GM12878 (cell line): ENCODE results near the gene HHAT. TPM values are rescaled to one million over a fixed set of nuclear protein-coding genes. Genes with fewer than 3 reads are reported as not detected.

Experiments used
- ATF7 ChIP-seq: fragments of 450-650 bp; IDR thresholded peaks from 2 replicates; pipeline ENCODE4 v1.6.1; 2016; ENCODE audit warnings: low read depth, mild to moderate bottlenecking
- BRCA1 ChIP-seq: IDR thresholded peaks from 2 replicates; pipeline ENCODE4 v1.6.1; 2011; ENCODE audit warnings: low read depth, low read length, improper control_type of control experiment
- CBX3 ChIP-seq: fragments of 200-600 bp; sonication (generic); IDR thresholded peaks from 2 replicates; pipeline ENCODE4 v1.6.1; 2016; ENCODE audit warnings: low read depth, borderline replicate concordance
- CREM ChIP-seq: IDR thresholded peaks from 2 replicates; pipeline ENCODE4 v1.6.1; 2014; ENCODE audit warnings: antibody characterized with exemption, low read depth
- HDAC2 ChIP-seq: fragments of 200-600 bp; sonication (generic); IDR thresholded peaks from 2 replicates; pipeline ENCODE4 v1.6.1; 2017
- IKZF1 ChIP-seq: fragments of 450-650 bp; conservative IDR thresholded peaks from 2 replicates; pipeline ENCODE4 v1.6.1; 2017; ENCODE audit warnings: antibody characterized with exemption, mild to moderate bottlenecking
- JUND ChIP-seq: IDR thresholded peaks from 2 replicates; pipeline ENCODE4 v1.6.1; 2012; ENCODE audit warnings: low read depth, mild to moderate bottlenecking, low read length, improper control_type of control experiment, moderate library complexity
- MXI1 ChIP-seq: fragments of 150-350 bp; IDR thresholded peaks from 2 replicates; pipeline ENCODE4 v1.6.1; 2011; ENCODE audit warnings: low read depth, mild to moderate bottlenecking, inconsistent platforms, low read length, improper control_type of control experiment
- MYB ChIP-seq: fragments of 150-350 bp; IDR thresholded peaks from 2 replicates; pipeline ENCODE4 v1.6.1; 2014; ENCODE audit warnings: mild to moderate bottlenecking, low read depth, low read length, borderline replicate concordance
- PAX5 ChIP-seq: IDR thresholded peaks from 2 replicates; pipeline ENCODE4 v1.6.1; 2011; ENCODE audit warnings: low read depth, low read length, borderline replicate concordance
- PAX8 ChIP-seq: fragments of 450-650 bp; IDR thresholded peaks from 2 replicates; pipeline ENCODE4 v1.6.1; 2017; ENCODE audit warnings: mild to moderate bottlenecking, moderate library complexity
- POLR2AphosphoS5 ChIP-seq: IDR thresholded peaks from 2 replicates; pipeline ENCODE4 v1.6.1; 2011; ENCODE audit warnings: mild to moderate bottlenecking, low read length, inconsistent platforms
- RAD21 ChIP-seq: IDR thresholded peaks from 2 replicates; pipeline ENCODE4 v1.6.1; 2011; ENCODE audit warnings: mild to moderate bottlenecking, low read depth, low read length, moderate library complexity; ENCODE audit not compliant: insufficient read depth
- STAT1 ChIP-seq: fragments of 450-650 bp; conservative IDR thresholded peaks from 2 replicates; pipeline ENCODE4 v1.6.1; 2014; ENCODE audit warnings: antibody characterized with exemption, mild to moderate bottlenecking
- SUPT20H ChIP-seq: IDR thresholded peaks from 2 replicates; pipeline ENCODE4 v1.6.1; 2011; ENCODE audit warnings: low read depth, mild to moderate bottlenecking, low read length, moderate library complexity, borderline replicate concordance; ENCODE audit not compliant: control insufficient read depth
- TARDBP ChIP-seq: IDR thresholded peaks from 2 replicates; pipeline ENCODE4 v1.6.1; 2016; ENCODE audit warnings: borderline replicate concordance
- USF1 ChIP-seq: IDR thresholded peaks from 2 replicates; pipeline ENCODE4 v1.6.1; 2011; ENCODE audit warnings: borderline replicate concordance, low read depth, mild to moderate bottlenecking, moderate library complexity, mixed read lengths, low read length; ENCODE audit not compliant: insufficient read depth; ENCODE audit errors: extremely low read length
- ZBTB11 ChIP-seq: fragments of 450-650 bp; formaldehyde crosslinking; IDR thresholded peaks from 2 replicates; pipeline ENCODE4 v1.5.0; 2022; ENCODE audit warnings: mild to moderate bottlenecking, missing genetic modification characterization
- ZBTB33 ChIP-seq: fragments of 450-650 bp; IDR thresholded peaks from 2 replicates; pipeline ENCODE4 v1.6.1; 2017; ENCODE audit warnings: mild to moderate bottlenecking
- ZNF217 ChIP-seq: fragments of 450-650 bp; IDR thresholded peaks from 2 replicates; pipeline ENCODE4 v1.6.1; 2017; ENCODE audit warnings: antibody characterized with exemption, mild to moderate bottlenecking
- ZNF592 ChIP-seq: fragments of 450-650 bp; IDR thresholded peaks from 2 replicates; pipeline ENCODE4 v1.6.1; 2017; ENCODE audit warnings: mild to moderate bottlenecking, moderate library complexity
- polyA plus RNA-seq, 11 experiments: library from polyadenylated mRNA; depleted of rRNA in 4 of 11; unstranded in 6 of 11; stranded (reverse) in 5 of 11; fragments of >200 nt; fragmentation: Nextera tagmentation in 4 of 11; fragmentation: Illumina TruSeq in 1 of 11; extraction: Ambion mirVana in 4 of 11; extraction: Trizol in 1 of 11; gene quantifications; 1 replicate in 1 of 11; 2 replicates in 10 of 11; pipeline versions ENCODE4 v1.2.1 to v1.2.3, GENCODE V29; 2011 to 2016; ENCODE audit warnings: inconsistent platforms in 2 of 11, missing spikeins in 2 of 11, low read depth in 1 of 11
- total RNA-seq, 4 experiments: library from RNA; depleted of rRNA in 3 of 4; stranded (reverse); fragments of >200 nt in 3 of 4; fragmentation: Illumina TruSeq in 1 of 4; extraction: Trizol in 1 of 4; gene quantifications; 2 replicates each; pipeline versions ENCODE4 v1.2.1 to v1.2.3, GENCODE V29; 2013 to 2021

Gene HHAT
- total and polyA plus RNA-seq, 10 of the 15 experiments (the other 5 are each of a cell fraction or from before 2014, with no cell fraction given), result 1.2 to 37.6 (median 2.6) TPM

GRCh38 chr1:210328746-210329503 is at the start of gene HHAT (continued):
- TF ChIP-seq ZBTB33 (no peak), CBX3 (no peak), TARDBP (no peak), STAT1 (no peak), PAX8 (no peak), RAD21 (no peak), CREM (no peak), BRCA1 (no peak), IKZF1 (peak; percentile 83), ATF7 (peak; percentile 58; the same call in 1 of the 2 replicates), HDAC2 (0 out of 2 replicates have a peak, but pooled peaks have one; percentile 78), MYB (no peak), ZNF217 (peak; percentile 21; the same call in 1 of the 2 replicates), PAX5 (no peak), USF1 (no peak), ZNF592 (no peak), MXI1 (0 out of 2 replicates have a peak, but pooled peaks have one; percentile 38), SUPT20H (no peak), POLR2AphosphoS5 (peak; percentile 68), ZBTB11 (CRISPR knock-in tag) (no peak), JUND (no peak)
